ENCODE measurements around the gene TIGD6.

TIGD6 gene

DNA sequence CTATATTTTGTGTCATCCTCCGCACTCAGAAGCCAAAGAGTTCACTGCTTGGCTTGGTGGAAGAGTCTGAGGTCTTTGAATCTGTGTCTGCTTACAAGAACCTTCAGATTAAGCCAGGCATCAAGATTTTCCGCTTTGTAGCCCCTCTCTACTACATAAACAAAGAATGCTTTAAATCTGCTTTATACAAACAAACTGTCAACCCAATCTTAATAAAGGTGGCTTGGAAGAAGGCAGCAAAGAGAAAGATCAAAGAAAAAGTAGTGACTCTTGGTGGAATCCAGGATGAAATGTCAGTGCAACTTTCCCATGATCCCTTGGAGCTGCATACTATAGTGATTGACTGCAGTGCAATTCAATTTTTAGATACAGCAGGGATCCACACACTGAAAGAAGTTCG, 19.2 kb downstream of the TIGD6 start:
- DNase-seq (ENCODE audit: low read depth, low spot score) = no peak

DNA sequence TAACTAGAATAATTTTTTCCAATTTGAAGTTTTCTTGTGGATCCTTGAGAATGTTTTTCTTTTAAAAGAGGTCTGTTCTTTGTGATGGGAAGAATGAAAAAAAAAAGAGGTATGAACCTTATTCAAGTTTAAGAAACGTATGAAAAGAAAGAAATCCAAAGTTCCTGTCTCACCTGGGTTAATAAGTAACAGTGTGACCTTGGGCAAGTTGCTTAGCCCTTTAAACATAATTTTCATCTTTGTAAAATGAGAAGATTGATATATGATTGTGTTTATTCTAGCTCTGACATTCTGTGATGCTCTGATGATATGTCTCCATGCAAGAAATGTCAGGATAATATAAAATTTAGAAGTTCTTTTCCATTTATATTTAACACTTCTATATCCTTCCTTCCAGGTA, 20.6 kb downstream of the TIGD6 start:
- no peak for DNase-seq (ENCODE audit: low read depth, low spot score)

DNA sequence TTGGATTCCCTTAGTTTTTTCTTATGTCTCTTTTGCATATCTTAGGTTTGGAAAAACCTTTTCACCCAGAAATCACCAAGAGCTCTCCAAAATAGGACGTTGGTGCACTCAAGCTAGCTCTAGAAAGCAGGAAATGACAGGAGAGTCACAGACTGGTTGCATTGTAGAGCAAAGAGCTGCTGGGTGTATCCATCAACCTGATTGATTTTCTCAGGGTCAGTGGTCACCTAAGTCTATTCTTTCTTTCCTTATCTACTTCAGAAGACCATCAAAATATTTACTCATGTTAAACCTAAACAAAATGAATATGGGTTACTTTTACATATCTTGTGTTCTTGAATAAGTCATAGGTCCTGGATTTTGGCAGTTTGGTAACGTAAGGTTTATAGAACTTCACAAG, 25.0 kb downstream of the TIGD6 start:
- DNase-seq (ENCODE audit: low read depth, low spot score) = no peak

DNA sequence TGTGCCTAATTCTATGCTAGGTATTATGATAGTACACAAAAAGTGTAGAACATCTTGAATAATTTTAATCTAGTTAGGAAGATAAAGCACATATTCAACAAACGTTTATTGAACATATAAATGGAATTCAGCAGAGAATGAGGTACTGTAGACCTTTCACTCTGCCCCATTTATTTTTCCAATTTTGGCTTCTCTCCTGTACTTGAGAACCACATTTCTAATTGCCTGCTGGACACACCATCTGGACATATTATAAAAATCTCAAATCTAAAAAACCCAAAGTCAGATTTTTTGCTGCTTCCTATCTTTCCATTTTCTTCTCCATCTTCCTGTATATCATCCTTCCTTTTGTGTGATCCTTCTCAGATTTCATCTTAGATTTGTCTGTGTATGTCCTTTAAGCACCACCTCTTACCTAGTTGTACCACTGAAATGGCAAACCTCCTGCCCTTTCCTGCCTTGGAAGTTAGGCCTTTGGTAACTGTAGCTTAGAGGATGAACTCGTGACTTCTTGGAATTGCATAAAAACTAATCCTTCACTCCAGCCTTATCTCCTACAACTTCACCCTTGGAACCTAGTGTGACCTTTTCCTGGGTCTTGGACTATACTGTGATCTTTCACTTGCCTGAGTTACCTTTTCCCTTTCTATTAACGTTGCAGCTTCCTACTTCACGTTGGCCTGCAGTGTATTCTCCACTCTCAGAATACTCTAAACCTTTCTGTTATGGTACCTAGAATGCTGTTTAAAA, 31.1 kb downstream of the TIGD6 start:
- DNase-seq (ENCODE audit: low read depth, low spot score) = no peak

DNA sequence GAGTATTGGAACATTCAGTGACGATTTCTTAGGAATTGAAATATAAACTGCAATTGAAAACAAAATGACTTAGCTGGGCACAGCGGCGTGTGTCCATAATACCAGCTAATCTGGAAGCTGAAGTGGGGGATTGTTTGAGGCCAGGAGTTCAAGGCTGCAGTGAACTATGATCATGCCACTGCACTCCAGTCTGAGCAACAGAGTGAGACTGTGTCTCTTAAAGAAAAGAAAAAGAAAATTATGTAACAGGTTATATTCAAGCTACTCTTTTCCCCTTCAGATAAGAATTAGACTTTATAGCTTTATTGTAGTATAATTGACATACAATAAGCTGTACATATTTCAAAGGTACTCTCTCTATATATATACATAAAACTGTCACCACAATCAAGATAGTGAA, 33.5 kb downstream of the TIGD6 start:
- no peak for DNase-seq (ENCODE audit: low read depth, low spot score)

DNA sequence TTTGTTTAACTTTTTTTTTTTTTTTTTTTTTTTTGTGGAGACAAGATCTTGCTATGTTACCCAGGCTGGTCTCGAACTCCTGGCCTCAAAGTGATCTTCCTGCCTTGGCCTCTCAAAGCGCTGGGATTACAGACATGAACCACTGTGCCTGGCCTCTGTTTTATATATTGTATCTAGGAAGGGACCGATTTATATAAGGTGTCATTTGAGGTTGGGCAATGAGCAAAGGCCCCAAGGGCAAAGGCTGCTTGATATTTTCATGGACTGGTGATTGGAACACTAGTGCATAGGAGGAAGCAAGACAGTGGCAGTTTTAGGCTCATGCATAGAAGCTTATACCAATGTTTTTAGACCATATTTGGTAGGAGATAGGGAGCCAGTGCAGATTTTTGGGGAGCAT, 36.7 kb downstream of the TIGD6 start:
- no peak for DNase-seq (ENCODE audit: low read depth, low spot score)

DNA sequence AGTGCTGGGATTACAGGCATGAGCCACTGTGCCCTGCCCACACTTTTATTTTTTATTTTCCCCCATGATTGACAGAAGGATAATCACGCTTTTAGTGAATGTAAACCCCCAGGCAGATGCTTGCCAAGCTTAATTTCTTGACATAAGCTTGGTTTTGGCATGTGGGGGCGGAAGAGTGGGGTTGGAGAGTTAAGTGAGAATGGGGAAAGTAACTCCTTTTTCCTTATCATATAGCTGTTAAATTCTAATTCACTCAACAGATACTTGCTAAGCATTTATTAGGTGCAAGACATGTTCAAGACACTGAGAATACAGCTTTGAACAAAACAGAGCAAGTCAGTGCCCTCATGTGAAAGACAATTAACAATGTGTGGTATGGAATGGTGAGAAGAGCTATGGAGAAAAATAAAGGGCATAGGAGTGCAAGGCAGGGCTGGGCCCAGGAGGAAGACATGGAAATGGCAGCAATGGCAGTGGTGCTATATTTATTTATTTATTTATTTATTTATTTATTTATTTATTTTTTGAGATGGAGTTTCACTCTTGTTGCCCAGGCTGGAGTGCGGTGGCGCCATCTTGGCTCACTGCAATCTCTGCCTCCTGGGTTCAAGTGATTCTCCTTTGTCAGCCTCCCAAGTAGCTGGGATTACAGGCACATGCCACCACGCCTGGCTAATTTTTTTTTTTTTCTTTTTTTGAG, 37.7 kb downstream of the TIGD6 start:
- DNase-seq (ENCODE audit: low read depth, low spot score) = no peak

DNA sequence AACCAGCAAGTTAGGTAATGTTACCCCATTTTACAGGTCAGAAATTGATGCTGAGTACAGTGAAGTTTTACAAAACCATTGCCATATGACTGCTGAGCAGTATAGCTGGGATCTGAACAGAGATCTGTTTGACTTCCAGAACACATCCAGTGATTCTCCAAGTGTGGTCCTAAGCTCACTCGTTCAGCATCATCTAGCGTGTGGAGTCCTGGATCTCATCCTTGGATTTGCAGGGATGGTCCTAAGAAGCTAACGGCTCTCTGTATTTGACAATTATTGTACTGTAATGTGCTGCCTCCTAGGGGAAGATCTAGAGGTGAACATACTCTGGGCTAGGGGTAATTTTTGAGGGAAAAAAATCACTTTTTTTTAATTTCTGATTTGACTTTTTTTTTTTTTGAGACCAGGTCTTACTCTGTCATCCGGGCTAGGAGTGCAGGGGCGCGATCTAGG, 38.5 kb downstream of the TIGD6 start:
- no peak for DNase-seq (ENCODE audit: low read depth, low spot score)

DNA sequence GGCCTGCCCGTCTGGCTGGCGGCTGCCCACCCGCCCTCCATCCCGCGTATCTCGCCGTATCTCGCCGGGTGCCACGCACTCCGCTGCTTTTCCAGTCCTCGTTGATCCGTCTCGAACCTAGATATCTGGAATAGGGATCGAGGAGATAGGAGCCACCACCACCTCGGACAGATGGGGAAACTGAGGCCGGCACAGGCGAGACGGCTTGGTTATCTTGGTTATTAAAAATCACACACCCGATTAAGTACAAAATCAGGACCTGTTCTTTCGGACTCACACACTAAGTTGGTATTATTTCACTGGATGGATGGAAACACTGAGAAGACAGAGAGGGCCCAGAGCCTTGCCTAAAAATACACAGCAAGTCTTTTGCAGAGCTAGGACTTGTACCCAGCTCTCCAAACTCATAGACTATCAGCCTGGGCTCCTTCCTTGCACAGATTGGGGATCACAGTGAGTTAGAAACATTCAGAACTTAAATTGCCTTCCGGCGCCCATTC, 39.2 kb downstream of the TIGD6 start:
- DNase-seq (ENCODE audit: low read depth, low spot score) = no peak

DNA sequence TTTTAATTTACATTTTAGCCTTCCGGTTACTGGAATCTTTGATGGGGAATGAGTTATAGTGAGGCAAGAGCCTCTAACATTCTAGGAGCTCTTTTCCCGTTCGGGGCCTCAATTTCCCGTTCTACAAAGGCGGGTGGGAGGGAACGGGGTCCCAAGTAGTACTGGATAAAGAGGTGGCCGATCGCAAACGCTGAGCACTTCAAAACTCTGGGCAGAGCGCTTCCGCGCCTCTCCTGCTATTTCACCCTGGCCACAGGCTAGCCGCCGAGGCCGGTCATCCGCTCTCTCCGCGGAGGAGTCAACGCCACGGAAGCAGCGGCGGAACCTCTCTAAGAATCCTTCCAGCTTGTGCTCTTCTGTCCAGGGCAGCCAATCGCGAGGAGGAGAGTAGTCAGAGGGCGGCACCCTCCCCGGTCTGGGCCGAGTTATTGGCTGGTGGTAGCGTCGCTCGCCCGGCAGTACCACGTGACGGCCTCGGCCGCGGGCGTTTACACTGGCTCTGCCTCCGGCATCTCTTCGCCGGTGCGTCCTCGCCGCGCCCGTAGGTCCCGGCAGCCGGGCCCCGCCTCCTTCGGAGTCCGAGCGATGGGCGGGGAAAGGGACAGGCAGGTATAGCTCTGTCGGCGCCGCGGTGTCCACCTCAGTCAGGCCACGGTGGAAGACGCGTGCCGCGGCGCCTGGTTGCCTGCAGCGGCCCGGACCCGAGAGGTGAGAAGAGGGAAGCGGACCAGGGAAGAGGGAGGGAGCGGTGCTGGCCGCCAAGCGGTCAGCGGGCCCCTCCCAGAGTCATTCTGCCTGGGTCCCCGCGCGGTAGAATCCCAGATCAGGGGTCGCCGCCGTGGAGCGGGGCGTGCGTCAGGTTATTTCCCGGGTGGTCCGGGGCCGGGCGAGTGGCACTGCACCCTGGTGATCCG, 39.9 kb downstream of the TIGD6 start, which contains the start of gene SLC26A2:
SLC26A2 (plus strand) TSS at position 487 of the 914 bp plus-strand sequence. CDS start 16,895 bp downstream, outside the sequence.
- peak; percentile 89 for DNase-seq (ENCODE audit: low read depth, low spot score)

DNA sequence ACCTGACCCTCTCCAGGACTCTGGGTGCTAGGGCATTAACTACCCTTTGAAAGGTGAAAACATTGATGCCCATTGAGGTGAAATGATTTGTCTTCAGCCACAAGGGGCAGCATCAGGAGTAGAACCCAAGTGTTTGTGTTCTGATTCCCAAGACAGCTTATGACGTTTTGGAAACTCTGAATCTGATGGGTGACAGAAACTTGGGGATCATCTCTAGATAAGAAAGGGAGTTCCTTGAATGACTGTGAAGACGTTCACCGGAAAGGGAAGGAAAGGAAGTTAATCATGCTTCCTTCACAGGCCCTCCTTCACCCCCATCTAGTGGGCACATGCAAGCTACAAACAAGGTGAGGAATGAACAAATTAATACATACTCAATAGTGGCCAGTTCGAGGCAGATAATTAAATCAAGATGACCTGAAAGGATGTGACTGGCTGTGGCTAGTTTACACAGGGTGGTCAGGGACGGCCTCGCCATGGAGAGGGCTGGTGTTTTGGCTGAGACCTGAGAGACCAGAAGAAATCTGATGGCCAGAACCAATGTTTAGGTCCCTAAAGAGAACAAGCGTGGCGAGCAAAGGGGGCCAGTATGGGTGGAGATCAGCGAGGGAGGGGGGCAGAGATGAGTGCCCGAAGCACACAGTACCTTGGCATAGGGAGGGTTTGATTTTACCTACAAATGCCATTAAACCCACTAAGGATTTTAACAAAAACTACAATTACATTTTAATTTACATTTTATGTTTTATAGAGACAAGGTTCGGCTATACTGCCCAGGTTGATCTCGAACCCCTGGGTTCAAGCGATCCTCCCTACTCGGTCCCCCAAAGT, 40.8 kb downstream of the TIGD6 start:
- peak; percentile 24 for DNase-seq (ENCODE audit: low read depth, low spot score)

DNA sequence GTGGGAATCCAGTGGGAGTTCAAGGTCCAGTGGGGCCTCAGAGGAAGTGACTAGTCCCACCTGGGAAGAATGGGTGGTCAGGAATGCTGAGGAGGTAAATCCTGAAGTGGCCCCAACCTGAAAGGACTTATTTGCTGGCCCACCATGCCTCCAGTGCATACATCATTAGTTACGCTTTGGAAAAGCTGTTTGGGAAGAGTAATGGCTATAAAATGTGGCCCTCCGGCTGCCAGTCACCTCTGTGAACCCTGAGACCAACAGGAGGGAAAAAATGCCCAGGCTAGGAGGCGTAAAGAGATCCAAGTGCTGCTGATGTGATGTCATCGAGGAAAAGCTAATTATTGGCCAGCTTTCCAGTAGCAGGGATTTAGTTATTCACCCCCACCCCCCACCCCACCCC, 42.6 kb downstream of the TIGD6 start:
- DNase-seq (ENCODE audit: low read depth, low spot score) = no peak

DNA sequence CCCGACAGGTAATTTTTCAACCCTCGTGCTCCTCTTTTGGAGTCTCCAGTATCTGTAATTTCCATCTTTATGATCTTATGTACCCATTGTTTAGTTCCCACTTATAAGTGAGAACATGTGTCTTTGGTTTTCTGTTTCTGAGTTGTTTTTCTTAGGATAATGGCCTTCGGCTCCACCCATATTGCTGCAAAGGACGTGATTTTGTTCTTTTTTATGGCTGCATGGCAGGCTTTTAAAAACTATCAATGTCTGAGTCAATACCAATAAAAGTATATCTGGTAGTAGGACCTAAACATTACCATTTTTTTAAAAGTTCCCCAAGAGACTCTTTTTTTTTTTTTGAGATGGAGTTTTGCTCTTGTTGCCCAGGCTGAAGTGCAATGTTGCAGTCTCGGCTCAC, 43.8 kb downstream of the TIGD6 start:
- DNase-seq (ENCODE audit: low read depth, low spot score) = no peak

DNA sequence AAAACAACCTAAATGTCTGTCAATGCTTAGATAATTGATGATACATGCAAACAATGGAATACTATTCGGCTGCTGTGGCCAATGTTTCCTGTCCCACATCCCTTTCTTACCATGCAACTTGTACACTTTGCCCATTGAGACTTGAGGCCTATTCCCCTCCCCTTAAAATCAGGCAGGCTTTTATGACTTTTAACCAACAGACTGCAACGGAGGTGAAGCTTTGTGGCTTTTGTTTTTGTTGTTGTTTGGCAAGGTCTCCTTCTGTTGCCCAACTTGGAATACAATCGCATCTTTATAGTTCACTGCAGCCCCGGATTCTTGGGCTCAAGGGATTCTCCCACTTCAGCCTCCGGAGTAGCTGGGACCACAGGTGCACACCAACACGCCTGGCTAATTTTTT, 45.7 kb downstream of the TIGD6 start:
- no peak for DNase-seq (ENCODE audit: low read depth, low spot score)

DNA sequence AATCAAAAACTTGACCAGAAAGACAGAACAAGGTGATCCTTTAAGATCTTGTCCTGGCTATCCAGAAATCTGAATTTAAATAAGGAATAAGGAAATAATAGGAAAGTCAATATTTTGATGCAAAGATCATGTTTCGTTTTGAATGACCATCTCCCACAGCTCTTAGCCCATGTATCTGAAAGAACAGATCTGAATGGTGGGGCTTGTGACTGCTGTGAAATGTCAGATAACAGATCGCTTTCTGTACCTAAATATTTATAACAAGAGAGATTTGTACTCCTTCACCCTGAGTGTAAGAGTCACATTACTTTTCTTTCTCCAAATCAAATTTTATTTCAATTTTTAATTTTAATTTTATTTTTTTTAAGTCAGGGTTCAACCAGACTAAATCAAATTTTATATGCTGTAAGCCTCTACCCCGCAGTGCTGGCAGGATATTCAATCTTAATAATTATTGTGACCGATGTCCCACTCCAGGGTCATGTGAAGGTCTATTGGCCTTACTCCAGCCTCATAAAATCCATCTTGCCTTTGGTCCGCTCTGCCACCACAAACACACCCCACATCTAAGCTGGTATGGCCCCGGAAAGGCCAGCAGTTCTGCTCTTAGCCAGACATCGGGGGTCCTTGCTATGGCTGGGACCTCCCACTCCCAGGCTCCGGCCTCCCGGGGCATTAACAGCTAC, 46.9 kb downstream of the TIGD6 start:
- DNase-seq (ENCODE audit: low read depth, low spot score) = no peak

DNA sequence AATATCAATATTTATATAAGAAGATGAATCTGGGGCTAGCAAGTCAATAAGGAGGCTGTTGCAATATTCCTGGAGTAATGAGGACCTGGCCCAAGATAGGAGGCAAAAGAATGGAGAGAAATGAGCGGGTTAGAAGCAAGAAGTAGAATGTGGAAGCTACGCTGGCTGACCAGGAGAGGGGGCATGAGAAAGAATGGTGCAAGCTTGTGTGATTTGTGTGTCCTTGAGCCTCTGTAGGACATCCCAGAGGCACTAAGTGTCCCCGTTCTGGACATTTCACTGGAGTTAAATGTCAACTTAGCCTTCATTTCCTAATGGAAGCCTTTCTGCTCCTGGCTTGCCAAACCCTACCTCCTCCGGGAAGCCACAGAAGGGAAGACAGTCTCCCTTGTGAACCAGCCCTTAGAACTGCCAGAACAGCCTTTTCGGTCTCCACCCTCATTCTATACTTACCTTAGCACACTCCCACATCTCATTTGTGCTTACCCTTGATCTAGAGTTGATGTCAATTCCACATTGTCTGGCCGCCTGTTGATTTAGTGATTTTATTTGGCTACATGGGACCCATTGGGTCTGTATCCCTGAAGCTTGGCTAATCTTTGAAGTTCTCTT, 49.2 kb downstream of the TIGD6 start:
- DNase-seq (ENCODE audit: low read depth, low spot score) = no peak

DNA sequence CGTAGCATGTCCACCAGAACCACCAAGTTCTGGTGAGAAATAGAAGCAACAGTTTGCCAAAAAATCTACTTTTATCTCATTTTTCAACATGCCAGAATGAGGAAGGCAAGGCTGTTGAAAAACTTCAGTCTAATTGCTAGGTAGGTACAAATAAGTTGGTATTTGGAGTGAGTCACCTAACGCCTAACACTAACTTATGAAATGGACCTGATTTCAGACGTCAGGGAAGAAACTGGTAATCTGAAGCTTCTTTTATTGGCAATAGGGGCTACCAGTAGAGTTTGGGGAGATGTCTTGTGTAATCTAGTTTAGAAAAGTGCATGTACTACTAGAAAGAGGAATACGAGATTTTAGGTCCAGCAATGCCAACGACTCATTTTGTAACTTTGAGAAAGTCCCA, 51.5 kb downstream of the TIGD6 start:
- no peak for DNase-seq (ENCODE audit: low read depth, low spot score)

DNA sequence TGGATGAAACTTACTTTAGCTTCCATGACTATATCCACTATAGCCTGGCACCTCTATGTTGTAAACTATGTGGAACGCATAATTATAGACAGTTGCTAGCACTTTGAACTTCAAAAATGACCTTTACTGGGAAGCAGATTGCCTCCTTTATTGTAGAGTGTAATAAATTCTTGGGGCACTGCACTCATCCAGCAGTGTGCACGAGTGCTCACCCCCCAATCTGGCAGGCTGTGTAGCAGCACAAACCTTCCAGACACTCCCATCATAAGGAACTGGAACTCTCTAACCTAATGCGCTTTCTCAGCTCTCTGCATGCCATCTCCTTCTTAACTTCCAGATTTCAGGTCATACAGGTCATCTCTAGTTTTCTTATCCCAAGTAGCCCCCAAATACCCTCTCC, 54.3 kb downstream of the TIGD6 start:
- DNase-seq (ENCODE audit: low read depth, low spot score) = no peak

DNA sequence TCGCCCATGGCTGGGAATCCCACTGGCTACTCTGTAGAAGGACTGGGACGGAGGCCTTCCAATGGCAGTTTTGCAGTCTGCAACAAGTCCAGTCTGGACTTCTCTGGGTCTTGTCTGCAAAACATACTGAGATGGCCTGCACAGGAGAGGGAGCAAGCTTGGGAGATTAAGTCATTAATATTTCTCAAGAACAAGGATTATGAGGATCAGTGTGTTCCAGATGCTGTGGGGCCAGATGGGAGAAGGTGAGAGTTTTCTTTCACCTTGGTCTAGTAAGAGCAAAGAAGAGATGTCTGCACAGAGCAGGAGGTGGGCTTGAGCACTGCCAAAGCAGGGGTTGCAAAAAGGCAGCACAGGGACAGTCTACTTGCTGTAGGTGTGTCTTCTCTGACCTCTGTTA, 55.8 kb downstream of the TIGD6 start, which contains the start of gene PDE6A:
PDE6A (minus strand) TSS at position 128 of the 400 bp plus-strand sequence; CDS start at position 8, 120 bp downstream.
- DNase-seq (ENCODE audit: low read depth, low spot score) = no peak
